Kidney (tissue), 14 donors: ENCODE measurements around the gene GDF10. TPM values are rescaled to one million over a fixed set of nuclear protein-coding genes. Genes with fewer than 3 reads are reported as not detected.

Experiments
- DNase-seq, 5 donors: peaks; one replicate each; pipeline ENCODE4 v3.0.0-alpha.2; 2013 to 2020
- FAIRE-seq: peaks from 2 replicates; lab custom pipeline; 2012; peaks lifted over from hg19 to GRCh38; lab: Jason Lieb, UNC
- H3K27ac ChIP-seq, 2 donors: one replicate each; pipeline ENCODE4 v1.7.0; 2013; ENCODE audit warnings: low read depth in 2 of 2, low read length in 2 of 2, inconsistent platforms in 1 of 2
- H3K27me3 ChIP-seq: one replicate; pipeline ENCODE4 v1.7.1; 2013; ENCODE audit warnings: low read length, inconsistent platforms; ENCODE audit not compliant: control insufficient read depth, insufficient read depth
- H3K36me3 ChIP-seq, 3 donors: one replicate each; pipeline versions ENCODE4 v1.7.0 to v1.7.1; 2013; ENCODE audit warnings: low read length in 3 of 3, control low read depth in 1 of 3, inconsistent platforms in 1 of 3; ENCODE audit not compliant: insufficient read depth in 3 of 3, control insufficient read depth in 2 of 3
- H3K4me1 ChIP-seq, 3 donors: one replicate each; pipeline versions ENCODE4 v1.7.0 to v1.7.1; 2013; ENCODE audit warnings: low read length in 3 of 3, inconsistent platforms in 1 of 3, low read depth in 1 of 3; ENCODE audit not compliant: control insufficient read depth in 2 of 3, insufficient read depth in 2 of 3
- H3K4me3 ChIP-seq, 3 donors: one replicate each; pipeline versions ENCODE4 v1.7.0 to v1.8.1; 2013; ENCODE audit warnings: low read length in 3 of 3, control low read depth in 1 of 3, inconsistent platforms in 1 of 3
- H3K9ac ChIP-seq, 3 donors: one replicate each; pipeline versions ENCODE4 v1.7.0 to v1.7.1; 2013; ENCODE audit warnings: low read length in 3 of 3, control low read depth in 1 of 3, inconsistent platforms in 1 of 3
- H3K9me3 ChIP-seq, 3 donors: one replicate each; pipeline versions ENCODE4 v1.7.0 to v1.7.1; 2013; ENCODE audit warnings: low read length in 3 of 3, control low read depth in 1 of 3, inconsistent platforms in 1 of 3; ENCODE audit not compliant: control insufficient read depth in 2 of 3, insufficient read depth in 1 of 3
- intact Hi-C: fragments of 100-400 bp; cut with DNase I; formaldehyde crosslinking; loops from one replicate; pipeline ENCODE4 v1.11.1; 2022
- polyA plus RNA-seq: library from polyadenylated mRNA; stranded (reverse); fragments of 350-450 nt; fragmentation: Illumina TruSeq; extraction: RNeasy Lipid Tissue Mini Kit (QIAGEN cat#74804); gene quantifications from one replicate; pipeline ENCODE4 v1.2.3, GENCODE V29; 2014; ENCODE audit warnings: low read depth, low replicate concordance; ENCODE audit not compliant: insufficient read depth
- total RNA-seq: library from RNA; stranded (reverse); fragmentation: NEBNext Ultra II Directional; extraction: Animal tissue kit (Norgen Biotek cat#: 25700); gene quantifications from one replicate; pipeline ENCODE4 v1.2.1, GENCODE V29; 2021
- TF ChIP-seq, protein P1 (sequence below): IDR thresholded peaks from 3 replicates; pipeline ENCODE4 v1.5.1; 2012; ENCODE audit warnings: mild to moderate bottlenecking, moderate library complexity, borderline replicate concordance; ENCODE audit not compliant: insufficient read depth; ENCODE audit errors: extremely low read depth
- donor health status: control.
- donor health status: control.
- donor health status: control.
- donor health status: control.
- donor health status: control.
- donor health status: DM: yes; HTN: yes; CAD: no.
- donor health status: Normal renal cell carcinoma (clear cell type).

The GDF10 gene
- total and polyA plus RNA-seq, 2 donors from 2014 or later: 1.1 TPM; not detected in 1

DNA sequence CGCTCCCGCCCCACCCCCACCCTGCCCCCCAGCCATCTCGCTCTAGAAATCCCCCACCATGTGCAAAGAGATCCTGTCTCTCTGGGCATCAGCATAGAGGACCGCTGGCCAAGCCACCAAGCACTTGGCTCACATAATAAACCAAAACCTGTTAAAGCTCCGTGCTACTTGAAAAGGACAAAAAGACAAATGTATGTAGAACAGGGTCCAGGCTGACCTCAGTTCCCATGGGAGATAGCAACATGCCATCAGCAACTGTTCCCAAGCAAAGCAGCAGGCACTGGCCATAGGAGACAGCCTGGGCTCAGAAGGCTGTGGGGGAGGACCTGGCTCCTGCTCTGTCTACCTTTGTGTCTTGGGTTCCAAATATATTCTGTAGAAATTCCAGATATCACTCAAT lies 38.4 kb upstream of the GDF10 start:
- no peak overlapping the region for H3K4me3 ChIP-seq
- DNase-seq (no peak), FAIRE-seq (no peak)
- no peaks in the 10 kb centered on the region for H3K4me1 ChIP-seq
- H3K36me3 ChIP-seq: no peaks in the 10 kb centered on the region
- H3K9me3 ChIP-seq: no peaks in the 10 kb centered on the region
- no peak overlapping the region for H3K27ac ChIP-seq
- H3K9ac ChIP-seq: no peak overlapping the region
- TF ChIP-seq, protein P1, sequence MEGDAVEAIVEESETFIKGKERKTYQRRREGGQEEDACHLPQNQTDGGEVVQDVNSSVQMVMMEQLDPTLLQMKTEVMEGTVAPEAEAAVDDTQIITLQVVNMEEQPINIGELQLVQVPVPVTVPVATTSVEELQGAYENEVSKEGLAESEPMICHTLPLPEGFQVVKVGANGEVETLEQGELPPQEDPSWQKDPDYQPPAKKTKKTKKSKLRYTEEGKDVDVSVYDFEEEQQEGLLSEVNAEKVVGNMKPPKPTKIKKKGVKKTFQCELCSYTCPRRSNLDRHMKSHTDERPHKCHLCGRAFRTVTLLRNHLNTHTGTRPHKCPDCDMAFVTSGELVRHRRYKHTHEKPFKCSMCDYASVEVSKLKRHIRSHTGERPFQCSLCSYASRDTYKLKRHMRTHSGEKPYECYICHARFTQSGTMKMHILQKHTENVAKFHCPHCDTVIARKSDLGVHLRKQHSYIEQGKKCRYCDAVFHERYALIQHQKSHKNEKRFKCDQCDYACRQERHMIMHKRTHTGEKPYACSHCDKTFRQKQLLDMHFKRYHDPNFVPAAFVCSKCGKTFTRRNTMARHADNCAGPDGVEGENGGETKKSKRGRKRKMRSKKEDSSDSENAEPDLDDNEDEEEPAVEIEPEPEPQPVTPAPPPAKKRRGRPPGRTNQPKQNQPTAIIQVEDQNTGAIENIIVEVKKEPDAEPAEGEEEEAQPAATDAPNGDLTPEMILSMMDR: no peak
- no peaks in the 10 kb centered on the region for H3K27me3 ChIP-seq
- intact Hi-C loops: no loop called here

DNA sequence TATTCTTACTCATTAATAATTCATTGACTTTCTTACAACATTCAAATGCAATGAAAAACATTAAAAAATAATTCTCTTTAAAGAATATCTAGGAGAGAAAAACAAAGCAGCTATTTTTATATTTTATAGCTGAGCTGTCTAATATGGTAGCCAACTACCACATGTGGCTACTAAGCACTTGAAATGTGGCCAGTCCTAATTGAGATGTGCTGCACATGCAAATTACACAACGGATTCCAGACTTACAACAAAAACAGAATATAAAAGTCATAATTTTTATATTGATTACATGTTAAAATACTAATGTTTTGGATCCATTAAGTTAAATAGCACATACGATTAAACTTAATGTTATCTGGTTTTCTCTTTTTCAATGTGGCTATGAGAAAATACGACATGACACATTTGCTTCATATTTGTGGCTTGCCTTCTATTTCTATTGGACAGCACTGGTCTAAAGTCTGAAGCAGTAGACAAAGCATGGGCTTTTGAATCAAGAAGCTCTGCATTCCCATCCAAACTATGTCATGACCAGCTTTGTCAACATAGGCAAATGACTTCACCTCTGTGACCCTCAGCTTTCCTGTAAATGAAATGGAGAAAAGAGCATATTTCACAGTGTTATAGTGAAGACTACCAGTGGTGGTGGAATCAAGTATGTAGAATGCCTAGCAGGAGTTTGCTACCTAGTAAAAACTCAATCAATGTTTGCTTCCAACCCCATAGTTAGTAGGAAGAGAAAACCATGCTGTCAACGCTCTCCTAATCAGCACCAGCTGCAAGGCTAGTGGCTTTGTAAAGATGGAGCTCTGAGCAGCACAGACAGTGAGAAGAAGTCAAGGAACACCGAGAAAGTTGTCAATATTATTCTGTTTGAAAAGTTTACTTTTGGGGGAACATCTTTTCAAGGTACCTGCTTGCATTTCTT lies 37.1 kb upstream of the GDF10 start:
- intact Hi-C loops: no loop called here
- no peak overlapping the region for H3K4me3 ChIP-seq
- H3K36me3 ChIP-seq: no peaks in the 10 kb centered on the region
- H3K27me3 ChIP-seq: no peaks in the 10 kb centered on the region
- no peak overlapping the region for H3K9ac ChIP-seq
- no peaks in the 10 kb centered on the region for H3K9me3 ChIP-seq
- FAIRE-seq: no peak
- no peak overlapping the region for H3K27ac ChIP-seq
- H3K4me1 ChIP-seq: no peaks in the 10 kb centered on the region
- no peak for DNase-seq
- TF ChIP-seq, protein P1: no peak

DNA sequence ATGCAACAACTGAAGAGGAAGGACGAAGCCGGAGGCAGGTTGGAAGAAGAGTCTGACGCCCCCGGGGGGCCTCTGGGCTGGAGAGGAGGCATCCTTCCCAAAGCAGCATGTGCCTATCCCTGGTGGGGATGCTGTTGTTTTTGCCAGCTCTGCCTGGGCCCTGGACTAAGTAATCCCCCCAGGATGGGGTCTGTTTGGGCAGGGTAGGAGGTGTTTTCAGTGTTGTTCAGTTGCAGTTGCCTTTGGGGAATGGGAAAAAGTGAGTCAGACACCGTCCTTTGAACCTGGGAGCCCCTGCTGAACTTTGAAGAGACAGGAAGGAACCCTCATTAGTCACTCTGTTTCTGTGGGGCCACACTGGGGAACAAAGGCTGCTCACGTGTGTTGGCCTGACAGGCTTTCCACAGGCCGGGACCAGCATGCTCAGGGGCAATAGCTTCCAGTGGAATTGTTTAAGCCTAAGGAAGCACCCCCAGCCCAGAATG lies 35.2 kb upstream of the GDF10 start:
- Histone ChIP-seq H3K4me1 (no peaks in the 10 kb centered on the region), H3K27me3 (no peaks in the 10 kb centered on the region), H3K9ac (no peak overlapping the region), H3K9me3 (no peaks in the 10 kb centered on the region), H3K4me3 (no peak overlapping the region), H3K36me3 (no peaks in the 10 kb centered on the region), H3K27ac (no peak overlapping the region)
- TF ChIP-seq, protein P1: no peak
- intact Hi-C loops: no loop called here
- no peak for FAIRE-seq
- DNase-seq: no peak
